ENCODE measurements around the gene SNORC.

GRCh38 chr2:232889876-232890401 is 19.9 kb downstream of the SNORC start:
- TF ChIP-seq, protein P1, sequence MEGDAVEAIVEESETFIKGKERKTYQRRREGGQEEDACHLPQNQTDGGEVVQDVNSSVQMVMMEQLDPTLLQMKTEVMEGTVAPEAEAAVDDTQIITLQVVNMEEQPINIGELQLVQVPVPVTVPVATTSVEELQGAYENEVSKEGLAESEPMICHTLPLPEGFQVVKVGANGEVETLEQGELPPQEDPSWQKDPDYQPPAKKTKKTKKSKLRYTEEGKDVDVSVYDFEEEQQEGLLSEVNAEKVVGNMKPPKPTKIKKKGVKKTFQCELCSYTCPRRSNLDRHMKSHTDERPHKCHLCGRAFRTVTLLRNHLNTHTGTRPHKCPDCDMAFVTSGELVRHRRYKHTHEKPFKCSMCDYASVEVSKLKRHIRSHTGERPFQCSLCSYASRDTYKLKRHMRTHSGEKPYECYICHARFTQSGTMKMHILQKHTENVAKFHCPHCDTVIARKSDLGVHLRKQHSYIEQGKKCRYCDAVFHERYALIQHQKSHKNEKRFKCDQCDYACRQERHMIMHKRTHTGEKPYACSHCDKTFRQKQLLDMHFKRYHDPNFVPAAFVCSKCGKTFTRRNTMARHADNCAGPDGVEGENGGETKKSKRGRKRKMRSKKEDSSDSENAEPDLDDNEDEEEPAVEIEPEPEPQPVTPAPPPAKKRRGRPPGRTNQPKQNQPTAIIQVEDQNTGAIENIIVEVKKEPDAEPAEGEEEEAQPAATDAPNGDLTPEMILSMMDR (IDR thresholded peaks at IDR 0.05), result no peak
- no peak for TF ChIP-seq POLR2A (IDR thresholded peaks at IDR 0.05)
